Activated T-helper 1 cell treated with anti-CD3 and anti-CD28 coated beads, Interleukin-2, amount 50 U/mL, for 16 hours (primary cell): ENCODE data around the gene RANBP3.
"Not testable (repeated sequence)": the region's sequence is repeated elsewhere in the genome, so short reads cannot be mapped to it uniquely, and the experiment has no call there.

Source experiments
- DNase-seq, 2 donors: peaks; one replicate each; pipeline ENCODE4 v3.0.0-alpha.2; 2020; ENCODE audit warnings: low read depth in 1 of 2, low spot score in 1 of 2

The RANBP3 gene

DNA sequence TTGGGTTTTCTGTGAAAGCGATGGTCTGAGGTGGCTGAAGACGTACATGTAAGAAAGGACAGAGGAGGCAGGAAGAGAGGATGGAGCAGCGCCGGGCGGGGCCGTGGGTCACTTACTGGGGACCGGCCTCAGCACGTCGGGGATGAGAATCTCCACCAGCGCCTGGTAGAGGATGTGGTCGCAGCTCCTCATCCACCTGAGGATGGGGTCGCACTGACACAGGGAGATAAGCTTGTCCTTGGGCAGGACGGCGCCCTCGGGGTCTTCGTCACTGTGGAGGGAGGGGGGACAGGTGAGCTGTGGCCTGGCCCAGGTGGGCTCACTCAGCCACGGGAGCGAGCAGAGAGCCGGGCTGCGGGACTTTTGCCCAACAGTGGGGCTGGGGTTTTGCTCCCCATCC, 29.0 kb upstream of the RANBP3 start:
- DNase-seq = no peak

DNA sequence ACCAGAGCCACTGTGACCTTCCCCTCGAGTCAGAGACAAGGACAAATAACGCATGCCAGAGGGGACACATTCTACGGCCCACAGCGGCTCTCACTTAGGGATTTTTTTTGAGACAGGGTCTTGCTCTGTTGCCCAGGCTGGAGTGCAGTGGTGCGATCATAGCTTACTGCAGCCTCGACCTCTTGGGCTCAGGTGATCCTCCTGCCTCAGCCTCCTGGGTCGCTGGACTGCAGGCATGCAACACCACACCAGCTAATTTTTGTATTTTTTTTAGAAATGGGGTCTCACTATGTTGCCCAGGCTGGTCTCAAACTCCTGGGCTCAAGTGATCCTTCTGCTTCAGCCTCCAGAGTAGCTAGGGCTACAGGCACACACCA, 28.1 kb upstream of the RANBP3 start:
- DNase-seq = not testable (repeated sequence)

DNA sequence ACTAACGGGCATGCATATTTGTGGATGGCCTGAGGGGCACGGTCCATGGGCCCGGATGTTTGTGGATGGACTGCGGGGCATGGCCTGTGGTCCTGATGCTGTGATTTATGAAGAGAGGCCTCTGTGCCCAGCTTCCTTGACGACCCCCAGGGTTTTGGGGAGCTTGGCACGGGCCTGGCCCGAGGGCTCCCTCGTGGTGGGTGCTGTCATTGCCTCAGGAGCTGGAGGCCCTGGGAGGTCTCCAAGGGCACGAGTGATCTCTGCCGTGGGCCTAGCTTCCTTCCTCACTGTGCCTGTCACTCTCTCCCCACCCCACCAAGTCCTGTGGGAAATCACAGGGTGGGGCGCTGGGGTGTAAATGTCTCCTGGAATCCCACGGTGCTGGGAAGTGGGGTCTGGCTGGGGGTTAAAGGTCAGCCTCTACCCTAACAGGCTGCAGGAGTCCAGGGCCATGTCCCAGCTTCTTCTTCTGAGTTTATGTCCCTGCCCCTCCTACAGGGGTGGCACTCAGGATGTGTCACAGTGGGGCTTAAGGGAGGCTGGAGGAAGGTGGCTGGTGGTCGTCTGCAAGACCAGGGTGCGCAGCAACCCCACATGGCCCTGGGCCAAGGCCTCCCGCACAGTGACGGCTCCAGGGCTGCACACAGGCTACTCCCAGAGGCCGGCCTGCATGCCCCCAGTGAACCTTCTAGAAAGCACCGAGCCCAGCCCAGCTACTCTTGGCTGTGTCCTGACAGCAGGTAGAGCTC, 27.6 kb upstream of the RANBP3 start:
- no peak for DNase-seq

DNA sequence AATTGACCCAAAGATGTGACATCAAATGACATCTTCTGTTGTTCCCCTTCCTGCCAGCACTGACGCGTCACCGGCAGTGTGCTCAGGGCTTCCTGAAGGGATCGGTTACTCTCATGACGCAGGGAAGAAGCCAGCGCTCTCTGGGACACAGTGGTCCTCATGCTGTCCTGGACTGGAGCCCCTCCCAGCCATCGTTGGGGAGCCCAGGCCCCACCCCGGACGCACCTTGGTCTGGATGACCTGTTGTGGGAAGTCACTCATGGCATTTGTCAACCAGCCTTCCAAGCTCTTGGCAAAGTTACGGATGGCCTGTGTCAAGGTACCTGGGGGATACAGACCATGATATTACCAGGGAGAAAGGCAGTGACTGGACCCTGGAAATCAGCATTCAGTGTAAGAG, 26.0 kb upstream of the RANBP3 start:
- DNase-seq = no peak

DNA sequence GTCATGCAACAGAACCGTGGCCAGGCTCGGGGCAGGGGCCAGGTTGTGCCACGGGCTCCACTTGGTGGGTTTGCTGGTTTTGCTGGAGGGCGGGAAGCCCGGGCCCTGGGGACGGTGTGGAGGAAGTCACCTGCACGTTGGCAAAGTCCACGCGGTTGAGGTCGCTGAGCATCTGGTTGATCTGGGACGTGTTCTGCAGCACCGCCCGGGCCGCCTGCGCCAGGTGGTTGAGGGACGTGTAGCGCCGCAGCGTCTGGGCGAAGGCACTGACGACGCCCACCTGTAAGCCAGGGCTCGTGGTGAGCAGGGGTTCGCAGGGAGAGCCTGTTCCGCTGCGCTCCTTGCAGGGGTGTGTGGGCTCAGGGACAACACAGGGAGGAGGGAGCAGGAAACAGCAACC, 24.7 kb upstream of the RANBP3 start:
- no peak for DNase-seq

DNA sequence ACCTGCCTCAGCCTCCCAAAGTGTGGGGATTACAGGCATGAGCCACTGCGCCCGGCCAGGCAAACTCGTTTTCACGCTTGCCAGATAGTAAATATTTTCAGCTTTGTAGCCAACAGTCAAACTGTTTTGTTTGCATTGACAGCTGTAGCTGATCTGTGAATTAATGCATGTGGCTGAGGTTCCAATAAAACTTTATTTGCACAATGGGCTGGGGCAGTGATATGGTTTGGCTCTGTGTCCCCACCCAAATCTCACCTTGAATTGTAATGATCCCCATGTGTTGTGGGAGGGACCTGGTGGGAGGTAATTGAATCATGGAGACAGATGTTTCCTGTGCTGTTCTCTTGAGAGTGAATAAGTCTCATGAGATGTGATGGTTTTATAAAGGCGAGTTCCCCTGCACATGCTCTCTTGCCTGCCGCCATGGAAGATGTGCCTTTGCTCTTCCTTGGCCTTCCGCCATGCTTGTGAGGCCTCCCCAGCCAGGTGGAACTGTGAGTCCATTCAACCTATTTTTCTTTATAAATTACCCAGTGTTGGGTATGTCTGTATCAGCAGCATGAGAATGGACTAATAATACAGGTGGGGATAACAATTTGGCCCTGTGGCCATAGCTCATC, 22.4 kb upstream of the RANBP3 start:
- no peak for DNase-seq

DNA sequence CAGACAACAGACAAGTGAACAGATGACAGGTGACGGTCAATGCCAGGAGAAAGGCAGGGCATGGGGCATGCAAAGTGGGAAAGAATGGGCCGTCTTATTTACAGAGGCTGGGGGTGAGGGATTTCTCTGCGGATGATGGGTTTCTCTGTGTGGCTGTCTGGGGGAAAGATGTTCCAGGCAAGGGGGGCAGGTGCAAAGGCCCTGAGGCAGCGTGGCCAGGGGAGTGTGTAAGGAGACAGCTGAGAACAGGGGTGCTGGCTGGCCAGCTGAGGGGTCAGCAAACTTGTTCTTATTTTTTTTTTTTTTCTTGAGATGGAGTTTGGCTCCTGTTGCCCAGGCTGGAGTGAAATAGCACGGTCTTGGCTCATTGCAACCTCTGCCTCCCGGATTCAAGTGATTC, 21.8 kb upstream of the RANBP3 start:
- DNase-seq = no peak

DNA sequence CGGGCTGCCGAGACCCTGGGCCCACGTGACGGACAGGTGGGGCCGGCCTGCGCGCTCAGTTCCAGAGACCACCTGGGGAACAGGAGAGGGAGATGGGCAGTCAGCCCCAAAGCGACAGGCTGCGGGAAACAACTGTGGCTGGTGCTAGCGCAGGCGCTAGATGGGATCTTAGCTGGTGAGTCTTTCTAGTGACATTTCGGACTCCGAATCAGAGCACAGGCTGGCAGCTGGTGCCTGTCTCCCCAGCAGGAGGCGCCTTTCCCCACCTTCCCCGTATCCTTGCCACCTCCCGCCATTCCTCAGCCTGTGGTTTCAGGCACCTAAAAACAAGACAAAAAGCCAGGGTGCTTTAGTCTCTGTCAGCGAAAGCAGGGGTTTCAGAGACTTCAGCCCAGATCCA, 19.4 kb upstream of the RANBP3 start:
- no peak for DNase-seq

DNA sequence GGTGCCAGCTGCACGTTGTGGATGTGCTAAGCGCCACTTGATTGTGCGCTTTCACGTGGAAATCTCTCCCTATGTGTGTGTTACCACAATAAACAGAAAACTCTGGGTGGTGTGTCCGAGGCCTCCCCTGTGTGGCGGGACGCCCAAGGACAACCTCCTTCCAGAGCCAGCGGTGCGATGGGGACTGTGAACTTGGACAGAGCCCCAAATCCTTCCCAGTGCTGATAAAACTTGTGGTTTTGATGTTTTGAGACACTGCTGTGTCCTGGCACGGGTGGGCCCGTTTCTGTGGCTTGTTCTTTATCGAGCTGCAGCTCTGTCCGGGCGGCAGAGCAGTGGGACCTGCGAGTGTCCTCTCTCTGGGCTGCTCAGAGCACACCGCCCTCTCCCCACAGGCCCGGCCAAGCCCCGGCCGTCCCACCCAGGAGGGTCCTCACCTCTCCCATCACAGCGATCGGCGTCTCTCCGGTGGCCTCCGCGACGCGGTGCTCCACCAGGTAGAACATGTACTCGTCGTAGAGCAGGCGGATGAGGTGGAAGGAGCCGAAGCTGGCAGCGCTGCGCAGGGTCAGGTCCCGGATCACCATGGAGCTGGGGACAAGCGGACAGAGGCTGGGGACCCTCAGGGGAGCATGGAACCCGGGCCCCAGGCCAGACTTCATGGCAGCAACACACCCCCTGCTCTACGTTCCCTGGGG, 18.8 kb upstream of the RANBP3 start:
- DNase-seq = no peak

DNA sequence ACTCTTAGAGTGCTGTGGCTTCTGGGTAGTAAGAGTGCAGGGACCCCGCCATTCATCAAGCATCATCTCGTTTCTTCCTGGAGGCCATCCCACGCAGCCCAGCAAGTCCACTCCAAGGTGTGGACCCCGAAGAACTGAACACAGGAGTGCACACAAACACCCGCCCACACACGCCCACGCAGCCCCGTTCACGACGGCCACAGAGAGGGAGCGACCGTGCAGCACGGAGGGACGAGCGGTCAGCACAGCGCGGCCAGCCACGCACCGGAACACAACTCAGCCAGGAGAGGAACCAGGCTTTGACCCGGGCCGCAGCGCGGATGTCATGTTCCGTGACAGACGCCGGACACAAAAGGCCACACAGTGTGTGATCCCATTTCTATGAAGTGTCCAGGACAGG, 18.2 kb upstream of the RANBP3 start:
- DNase-seq = no peak

DNA sequence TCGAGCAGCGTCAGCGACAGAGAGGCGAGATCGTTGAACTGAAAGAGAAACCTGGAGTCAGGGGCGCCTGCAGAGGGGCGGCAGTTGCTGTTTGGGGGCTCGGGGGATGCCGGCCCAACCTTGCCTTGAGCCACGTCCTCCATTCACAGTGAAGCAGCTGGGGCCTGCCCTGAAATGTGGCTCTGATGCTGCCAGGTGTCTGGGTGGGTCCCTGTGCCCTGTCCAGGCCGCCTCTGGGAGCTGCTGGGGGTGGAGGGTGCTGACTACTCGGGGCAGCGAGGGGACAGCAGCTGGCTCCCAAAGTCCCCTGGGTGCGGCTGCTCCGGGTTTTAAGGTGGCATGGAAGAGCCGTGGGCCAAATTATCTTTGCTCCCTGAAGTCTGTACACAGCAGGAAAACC, 17.7 kb upstream of the RANBP3 start:
- DNase-seq = no peak

DNA sequence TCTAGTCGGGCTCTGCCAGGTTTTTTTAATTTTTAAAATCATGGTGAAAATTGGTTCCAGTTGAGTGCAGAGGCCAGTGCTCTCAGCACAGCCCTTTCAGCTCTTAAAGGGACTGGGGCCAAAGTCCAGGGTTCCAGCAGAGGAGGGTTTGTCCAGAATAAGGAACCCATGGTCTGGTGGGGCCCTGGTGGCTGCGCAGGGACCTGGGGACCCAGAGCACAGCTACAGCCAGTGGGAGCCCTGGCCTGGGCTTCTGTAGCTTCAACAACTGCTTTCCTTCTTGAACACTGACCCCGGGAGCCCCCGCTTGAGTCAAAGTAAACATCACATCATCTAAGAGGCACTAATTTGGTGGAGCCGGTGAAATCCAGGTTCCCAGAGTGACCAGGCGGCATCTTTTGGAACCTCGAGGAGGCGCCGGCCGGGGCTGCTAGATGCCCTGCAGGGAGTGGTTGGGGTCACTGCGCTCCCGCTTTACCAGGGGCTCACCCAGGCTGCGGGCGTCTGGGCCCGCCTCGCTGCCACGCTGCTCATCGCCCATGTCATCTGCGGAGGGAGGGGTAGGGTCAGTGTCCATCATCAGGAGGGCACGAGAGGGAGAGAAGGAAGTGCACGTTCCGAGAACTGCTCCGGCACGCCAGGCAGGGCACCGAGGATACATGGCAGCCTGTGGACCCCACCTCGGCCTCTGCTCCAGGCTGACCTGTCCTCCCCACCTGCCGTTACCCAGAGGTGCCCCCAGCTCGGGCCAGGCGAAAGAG, 16.6 kb upstream of the RANBP3 start:
- DNase-seq = no peak

DNA sequence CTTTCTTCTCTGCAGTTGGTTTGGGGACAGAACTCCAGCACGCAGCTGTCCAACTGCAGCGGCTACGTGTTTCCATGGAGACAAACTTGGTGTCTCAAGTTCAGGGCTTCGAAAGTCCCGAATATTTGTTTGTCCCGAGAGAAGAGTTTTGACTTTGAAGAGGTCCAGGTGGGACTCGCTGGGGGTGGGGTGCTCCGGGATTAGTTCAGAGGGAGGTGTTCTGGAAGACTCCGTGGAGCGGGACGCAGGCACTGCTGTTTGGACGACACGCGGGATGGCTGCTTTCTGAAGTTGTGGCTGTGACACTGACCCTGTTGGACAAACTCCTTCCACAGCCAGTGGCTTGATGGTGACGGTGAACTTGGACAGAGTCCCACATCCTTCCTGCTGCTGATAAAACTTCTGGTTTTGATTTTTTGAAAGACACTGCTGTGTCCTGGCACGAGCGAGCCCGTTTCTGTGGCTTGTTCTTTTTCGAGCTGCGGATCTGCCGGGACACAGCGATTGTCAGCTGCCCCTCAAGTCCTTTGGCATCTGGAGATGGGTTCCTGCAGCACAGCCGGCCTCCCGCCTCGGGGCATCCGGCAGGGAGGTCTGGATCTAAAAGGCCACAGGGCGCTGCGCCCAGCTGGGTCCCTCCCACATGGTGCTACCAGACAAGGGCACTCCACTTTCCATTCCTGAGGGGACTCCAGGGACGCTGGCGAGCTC, 15.9 kb upstream of the RANBP3 start:
- no peak for DNase-seq

DNA sequence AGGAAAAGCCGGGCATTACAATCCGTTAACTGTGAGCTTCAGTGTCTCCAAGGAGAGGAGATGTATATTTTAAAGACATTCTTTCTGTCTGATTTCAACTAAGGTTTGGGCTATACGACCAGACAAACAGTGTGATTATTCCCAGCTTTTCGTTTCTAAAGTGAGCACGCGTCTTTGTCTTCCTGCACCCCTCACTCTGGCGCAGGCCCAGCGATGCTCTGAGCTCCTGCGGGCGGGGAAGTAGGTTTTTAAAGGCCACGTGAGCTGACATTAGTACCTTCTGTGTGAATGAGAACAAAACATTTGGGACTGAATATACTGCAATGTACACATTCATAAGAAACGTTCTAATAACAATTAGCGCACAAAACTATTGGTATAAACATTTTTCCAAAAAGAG, 15.3 kb upstream of the RANBP3 start:
- DNase-seq = no peak

DNA sequence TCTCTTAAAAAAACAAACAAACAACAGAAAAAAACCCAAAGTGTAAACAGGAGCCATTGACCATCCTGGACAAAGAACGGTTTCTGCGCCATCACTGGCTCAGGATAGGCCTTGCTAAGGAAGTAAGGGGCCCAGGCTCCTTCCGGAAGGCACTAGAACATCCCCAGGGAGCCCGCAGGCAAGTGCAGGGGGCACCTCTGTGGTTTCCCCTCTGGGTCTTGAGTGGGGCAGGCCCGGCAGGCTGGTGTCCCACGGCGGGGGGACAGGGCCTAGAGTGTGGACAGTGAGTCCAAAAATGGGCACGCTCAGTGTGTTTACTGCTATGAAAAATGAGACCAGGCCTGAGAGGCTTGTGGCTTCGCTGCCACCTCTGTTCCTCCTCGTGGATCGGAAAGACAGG, 14.8 kb upstream of the RANBP3 start:
- DNase-seq = no peak

DNA sequence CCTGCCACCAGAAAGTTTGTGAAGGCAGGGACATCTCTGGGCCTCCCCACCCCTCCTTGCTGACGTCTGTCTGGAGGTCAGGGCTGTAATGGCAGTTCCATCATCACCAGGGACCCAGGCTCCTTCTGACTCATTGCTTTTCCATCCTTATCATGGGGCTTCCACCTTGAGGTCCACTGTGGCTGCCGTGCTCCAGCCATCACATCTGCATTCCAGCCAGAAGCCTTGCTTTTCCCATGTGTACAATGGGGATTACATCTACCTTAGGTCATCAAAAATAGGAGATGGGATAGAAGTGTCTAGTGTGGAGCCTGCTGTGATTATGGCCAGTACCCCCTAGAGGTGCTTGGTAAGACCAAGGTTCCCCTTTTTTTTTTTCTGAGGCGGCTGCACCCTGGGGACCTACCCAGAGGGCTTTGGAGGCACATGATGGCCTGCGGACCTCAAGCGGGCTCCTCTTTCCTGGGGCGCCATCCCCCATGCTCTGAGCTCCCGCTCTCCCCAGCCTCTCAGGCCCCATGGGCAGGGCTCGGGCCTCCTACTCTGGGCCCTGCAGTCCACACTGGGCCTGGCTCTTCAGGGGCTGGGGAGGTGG, 13.4 kb upstream of the RANBP3 start:
- DNase-seq = no peak

DNA sequence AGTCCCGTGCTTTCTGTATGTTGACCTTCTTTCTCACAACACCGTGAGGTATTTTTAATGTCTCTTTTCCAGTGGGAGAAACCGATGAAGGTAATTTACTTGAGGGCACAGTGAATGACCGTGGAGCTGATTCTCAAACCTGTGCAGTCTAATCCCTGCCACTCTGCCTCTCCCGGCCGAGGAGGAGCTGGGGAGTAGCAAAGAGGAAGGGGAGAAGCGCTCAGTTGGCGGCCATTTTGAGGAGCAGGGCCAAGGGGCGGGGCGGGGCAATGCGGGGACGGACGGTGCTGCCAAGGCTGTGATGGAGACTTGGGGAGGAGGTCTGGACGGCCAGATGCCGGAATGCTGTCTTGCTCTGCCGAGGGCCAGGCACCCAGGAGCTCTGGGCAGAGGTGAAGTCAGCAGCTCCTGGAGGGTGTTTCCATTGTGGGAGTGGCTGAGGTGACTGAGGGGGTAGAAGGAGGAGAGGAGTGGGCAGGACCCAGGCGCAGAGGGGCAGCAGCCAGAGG, 12.4 kb upstream of the RANBP3 start:
- no peak for DNase-seq

DNA sequence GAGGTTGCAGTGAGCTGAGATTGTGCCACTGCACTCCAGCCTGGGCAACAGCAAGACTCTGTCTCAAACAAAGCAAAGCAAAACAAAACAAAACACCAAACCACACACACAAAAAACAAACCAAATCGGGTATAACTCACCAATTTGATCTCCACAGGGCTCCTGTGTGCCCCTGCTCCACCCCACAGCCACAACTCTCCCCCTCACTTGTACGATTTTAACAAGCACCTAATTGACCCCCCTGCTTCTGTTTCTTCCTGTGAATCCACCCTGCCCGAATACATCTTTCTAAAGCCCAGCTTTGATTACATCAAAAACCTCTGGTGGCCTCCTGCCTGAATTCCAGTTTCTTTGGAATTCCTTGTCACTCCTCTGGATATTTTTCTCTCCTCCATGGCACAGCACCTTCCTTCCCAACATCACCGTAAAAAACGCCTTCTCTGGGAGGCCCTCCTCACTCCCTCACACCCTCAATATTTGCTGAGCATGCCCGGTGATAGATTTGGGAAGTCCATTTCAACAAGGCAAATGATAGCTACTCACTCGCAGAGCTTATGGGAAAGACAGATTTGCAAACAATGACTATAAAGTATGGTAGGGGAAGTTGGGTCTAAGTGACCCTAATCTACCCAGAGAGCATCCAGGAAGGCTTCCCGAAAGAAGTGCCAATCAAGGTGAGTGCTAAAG, 11.6 kb upstream of the RANBP3 start:
- no peak for DNase-seq

DNA sequence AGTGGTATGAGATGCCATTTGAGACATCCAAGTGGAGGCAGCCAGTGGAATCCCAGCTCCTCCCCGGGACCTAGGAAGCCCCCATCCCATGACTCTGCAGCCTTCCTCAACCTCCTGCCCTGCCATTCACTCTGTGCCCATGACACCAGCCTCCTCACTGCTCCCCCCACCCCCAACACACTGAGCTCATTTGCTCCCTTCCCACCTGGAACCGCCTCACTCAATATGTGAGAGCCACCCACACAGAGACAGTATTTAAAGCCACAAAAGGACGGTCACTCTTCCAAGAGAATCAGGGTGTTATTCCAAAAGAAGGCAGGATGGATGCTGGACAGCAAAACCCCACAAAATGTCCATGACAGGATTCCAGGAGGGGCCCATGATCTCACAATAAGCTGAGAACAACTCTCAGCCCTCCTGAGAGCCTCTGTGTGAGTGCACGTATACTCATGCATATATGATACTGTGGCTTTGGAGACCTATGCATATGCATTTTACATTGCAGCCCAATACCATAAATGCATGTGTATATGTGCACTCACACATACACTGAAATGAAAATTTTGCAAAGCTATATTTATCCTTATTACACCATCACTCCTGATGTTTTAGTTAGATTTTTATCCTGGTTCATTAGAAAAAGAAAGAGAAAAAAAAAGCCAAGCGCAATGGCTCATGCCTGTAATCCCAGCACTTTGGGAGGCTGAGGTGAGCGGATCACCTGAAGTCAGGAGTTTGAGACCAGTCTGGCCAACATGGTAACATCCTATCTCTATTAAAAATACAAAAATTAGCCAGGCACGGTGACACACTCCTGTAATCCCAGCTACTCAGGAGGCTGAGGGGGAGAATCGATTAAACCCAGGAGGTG, 10.8 kb upstream of the RANBP3 start:
- DNase-seq = no peak
